ENCODE measurements around the gene ATRN. TPM values are rescaled to one million over a fixed set of nuclear protein-coding genes. Genes with fewer than 3 reads are reported as not detected.

ATRN gene
- total RNA-seq, 1 experiment from 2014 or later: 23.8 TPM

DNA sequence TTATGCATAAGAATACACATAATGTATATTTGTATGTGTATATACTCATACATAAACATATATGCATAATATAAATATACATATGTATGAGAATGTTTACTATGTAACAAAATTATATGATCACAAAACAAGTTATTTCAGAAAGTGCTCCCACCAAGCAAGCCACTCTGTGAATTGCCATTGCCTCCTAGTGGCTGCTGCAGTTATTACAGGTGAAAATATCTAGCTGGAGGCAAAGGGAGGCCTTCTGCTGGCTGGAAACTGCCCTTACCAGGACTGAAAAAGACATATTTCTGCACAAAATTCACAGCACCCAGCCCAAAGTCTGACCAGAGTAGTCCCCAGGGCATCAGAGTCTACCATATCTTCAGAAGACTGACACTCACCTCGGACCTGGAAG, 225.4 kb downstream of the ATRN start:
- DNase-seq (ENCODE audit: low read depth): no peak

DNA sequence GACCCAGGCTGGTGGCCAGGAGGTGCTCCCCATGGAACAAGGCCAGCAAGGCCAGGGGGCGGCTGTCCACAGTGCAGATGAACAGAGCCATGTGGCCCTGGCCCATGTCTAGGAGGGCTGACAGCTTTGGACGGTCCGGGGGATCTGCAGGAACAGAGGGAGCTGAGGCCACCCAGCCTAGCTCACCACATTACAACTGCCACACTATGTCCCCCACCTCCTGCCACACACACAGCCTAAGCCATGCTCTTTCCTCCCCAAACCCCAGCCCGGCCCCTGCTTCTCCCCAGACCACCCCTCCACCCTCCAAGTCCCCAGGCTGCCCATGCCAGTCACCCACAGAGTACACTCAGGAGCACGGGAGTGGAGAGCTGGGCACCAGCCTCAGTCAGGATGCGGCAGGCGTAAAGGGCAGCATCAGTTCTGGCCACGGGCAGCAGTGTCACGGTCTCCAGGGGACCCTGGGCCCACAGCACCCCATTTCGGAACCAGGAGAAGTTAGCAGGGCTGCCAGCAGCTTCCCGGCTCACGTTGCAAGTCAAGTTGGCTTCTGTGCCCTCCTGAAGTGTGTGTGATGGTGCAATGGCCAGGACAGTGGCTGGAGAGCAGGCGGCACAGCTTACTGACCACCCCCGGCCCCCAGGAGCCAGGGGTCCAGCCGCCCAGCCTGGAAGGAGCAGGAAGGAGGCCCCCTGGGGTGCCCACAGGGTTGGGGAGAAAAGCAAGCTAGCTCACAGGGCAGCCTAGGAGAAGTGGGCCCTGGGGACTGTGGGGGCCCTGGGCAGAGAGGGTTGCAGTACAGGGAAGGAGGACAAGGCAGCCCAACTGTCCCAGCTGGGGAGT, 226.1 kb downstream of the ATRN start:
- DNase-seq (ENCODE audit: low read depth): no peak

DNA sequence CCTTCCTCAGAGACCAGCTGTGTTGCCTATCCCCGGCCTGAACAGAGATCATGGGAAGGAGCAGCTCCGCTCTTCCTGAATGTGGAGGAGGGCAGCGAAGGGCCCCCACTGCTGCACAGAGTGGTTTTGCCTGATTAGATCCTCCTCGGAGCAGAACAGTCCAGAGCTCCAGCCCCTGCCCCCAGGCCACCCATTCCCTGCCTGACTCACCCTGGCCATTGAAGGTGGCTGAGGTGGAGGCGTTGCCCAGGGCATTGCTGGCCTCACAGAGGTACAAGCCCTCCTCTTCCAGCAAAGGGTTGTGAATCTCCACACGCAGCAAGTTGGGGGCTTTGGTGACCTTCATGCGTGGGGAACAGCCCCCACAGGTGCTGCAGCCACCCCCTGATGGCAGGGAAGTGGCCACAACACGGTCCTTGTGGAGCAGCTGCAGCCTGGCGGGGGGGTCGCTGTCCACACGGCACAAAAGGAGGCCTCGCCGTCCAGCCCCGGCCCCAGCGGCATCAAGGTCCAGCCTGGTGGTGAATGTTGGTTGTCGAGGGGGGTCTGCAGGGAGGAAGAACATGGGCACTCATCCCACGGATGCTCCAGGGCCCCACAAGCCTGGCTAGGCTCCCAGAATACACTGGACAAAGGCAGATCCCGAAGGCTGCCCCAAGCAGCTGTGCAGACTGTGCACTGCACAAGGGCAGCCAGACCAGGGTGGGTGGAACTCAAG, 226.9 kb downstream of the ATRN start:
- DNase-seq (ENCODE audit: low read depth): no peak

GRCh38 chr20:3698591-3699001, 227.8 kb downstream of the ATRN start:
- DNase-seq (ENCODE audit: low read depth): no peak

- no peak for DNase-seq (ENCODE audit: low read depth)
Observed at GRCh38 chr20:3699037-3699436, 228.2 kb downstream of the ATRN start.

Other genes with a start within 250 kb of the ATRN start
- 3.1 and 3.7 TPM in 2 replicates for gene SLC4A11, start 231.8 kb upstream of the ATRN start, total RNA-seq (2014; rRNA removed)
- gene DNAAF9, start 63.3 kb upstream of the ATRN start, total RNA-seq (2014; rRNA removed): 6.9 and 7.3 TPM in 2 replicates
- not detected in 2 replicates for gene GFRA4, start 192.4 kb downstream of the ATRN start, total RNA-seq (2014; rRNA removed)
- 0.11 and 0.13 TPM in 2 replicates for gene ADAM33, start 211.0 kb downstream of the ATRN start, total RNA-seq (2014; rRNA removed)
- gene SIGLEC1, start 241.6 kb downstream of the ATRN start, total RNA-seq (2014; rRNA removed): not detected in 2 replicates

Data from LHCN-M2 (cell line).